ENCODE measurements around the gene PRKAA2.

The PRKAA2 gene

DNA sequence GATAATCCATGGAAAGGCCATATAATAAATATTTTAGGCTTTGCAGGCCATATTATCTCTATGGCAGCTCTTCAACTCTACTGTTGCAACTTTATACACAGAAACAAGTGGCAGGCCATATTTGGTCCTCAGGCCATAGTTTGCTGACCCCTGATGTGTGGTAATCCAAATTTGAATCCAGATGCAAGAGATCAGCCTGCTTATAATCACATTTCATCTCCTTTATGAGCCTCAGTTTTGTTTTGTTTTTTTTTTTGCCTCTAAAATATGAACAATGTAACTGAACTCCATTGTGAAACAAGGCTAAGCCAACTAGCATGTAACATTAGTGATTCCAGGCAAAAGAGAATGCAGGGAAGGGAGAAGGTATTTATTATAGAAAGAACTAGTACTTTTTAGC, 81.6 kb downstream of the PRKAA2 start:
- no peak for DNase-seq

DNA sequence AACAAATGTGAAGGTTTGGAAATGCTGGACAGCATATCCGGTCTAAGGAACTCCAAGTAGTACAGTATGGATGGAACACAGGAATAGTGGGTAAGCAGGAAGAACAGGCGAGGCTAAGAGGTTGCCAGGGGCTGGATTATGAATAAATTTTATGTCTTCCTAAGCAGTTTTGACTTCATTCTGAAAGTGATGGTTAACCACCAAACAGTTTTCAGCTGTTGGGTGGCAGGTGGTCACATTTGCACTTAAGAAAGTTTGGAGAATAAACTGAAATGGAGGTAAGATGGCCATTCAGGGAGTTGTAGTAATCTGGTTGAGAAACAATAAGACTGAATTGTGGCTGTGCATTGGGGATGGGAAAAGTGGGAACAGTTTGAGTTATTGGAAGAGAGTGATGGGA, 83.8 kb downstream of the PRKAA2 start:
- DNase-seq, result no peak

DNA sequence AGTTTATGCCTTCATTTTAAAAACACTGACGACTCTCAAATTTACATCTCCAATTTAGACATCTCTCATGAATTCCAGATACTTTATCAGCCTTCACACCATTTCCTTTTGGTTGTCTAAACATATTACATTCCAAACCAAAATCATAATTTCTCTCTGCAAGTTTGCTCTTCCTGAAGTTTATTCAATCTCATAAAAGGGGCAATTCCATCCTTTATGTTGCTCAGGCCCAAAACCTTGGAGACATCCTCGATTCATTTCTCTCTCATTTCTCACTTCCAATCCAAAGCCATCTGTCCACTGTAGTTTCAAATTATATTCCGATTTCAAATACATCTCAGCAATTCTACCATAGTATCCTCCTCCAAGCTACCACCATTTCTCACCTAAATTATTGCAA, 100.1 kb downstream of the PRKAA2 start:
- DNase-seq, result no peak

DNA sequence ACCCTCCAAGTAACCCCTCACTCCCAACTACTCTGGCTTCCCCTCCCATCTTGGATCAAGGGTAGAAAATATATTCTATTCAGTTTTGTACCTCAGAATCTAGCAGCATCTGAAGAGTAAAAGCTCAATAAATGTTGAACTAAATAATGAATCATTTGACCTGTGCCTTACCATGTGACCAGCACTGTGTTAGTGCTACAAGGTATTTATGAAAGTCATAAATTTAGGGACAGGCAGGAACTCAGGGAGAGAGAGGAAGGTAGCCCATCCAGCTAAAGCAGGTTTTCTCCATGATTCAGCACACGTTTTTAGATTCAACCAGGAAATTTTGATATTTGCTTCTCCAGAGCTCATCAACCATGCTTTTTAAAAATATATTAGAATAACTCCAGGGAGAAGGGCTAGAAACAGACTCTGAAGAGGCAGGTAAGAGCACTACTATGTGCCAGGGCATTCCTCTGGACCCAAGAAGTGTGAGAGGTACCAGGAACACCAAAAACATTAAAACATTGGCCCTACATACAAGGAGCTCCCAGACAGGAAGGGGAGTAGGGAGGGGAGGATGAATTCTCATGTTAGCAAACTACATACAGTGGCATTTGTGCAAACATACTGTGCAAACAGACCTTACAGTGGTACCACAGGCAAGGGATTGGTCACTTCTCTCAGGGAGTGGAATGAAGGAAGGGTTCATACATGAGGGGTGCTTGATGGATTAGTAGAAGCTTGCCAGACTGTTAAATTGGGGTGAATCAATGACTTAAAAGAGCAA, 109.8 kb downstream of the PRKAA2 start:
- no peak for DNase-seq

- DNase-seq, result no peak
Observed at GRCh38 chr1:56755911-56756310, 110.8 kb downstream of the PRKAA2 start.

DNA sequence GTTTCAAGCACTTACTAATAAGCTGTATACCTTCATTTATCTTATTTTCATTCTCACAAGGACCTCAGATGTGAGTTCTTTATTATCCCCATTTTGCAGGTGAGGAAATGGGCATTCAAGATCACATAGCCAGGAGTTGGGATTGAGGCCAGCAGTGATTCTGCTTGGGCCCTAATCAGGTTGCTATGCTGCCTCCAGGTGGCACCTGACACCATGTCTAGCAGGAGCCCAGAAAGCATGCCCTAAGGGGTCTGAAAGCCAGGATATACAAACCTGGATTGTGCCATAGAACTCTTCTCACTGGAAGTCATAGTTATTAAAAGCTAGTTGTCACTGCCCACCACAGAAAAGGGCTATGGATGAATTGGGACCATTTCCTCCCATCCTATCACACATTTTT, 113.0 kb downstream of the PRKAA2 start:
- DNase-seq, result no peak

GRCh38 chr1:56758794-56759193, 113.7 kb downstream of the PRKAA2 start:
- no peak for DNase-seq
